GM10266 (cell line): ENCODE data around the gene DPT.

Experiments
- DNase-seq: peaks from one replicate; pipeline ENCODE4 v3.0.0; 2012; ENCODE audit errors: extremely low spot score
- CTCF ChIP-seq: IDR thresholded peaks from 2 replicates; pipeline ENCODE4 v1.5.1; 2012; ENCODE audit warnings: mild to moderate bottlenecking, low read depth; ENCODE audit not compliant: control insufficient read depth, insufficient read depth; ENCODE audit errors: missing control alignments

The DPT gene

GRCh38 chr1:168726719-168727118 lies 2.3 kb downstream of the DPT start:
- DNase-seq: no peak
- TF ChIP-seq CTCF: no peak

- no peak for TF ChIP-seq CTCF
- no peak for DNase-seq
Measured at GRCh38 chr1:168726281-168726680, 2.7 kb downstream of the DPT start.

GRCh38 chr1:168725831-168726230 lies 3.2 kb downstream of the DPT start:
- no peak for DNase-seq
- no peak for TF ChIP-seq CTCF

GRCh38 chr1:168725060-168725459 lies 3.9 kb downstream of the DPT start:
- TF ChIP-seq CTCF: no peak
- no peak for DNase-seq

GRCh38 chr1:168723000-168723399 lies 6.0 kb downstream of the DPT start:
- no peak for DNase-seq
- TF ChIP-seq CTCF: no peak

- no peak for DNase-seq
- TF ChIP-seq CTCF: no peak
Measured at GRCh38 chr1:168720839-168721238, 8.2 kb downstream of the DPT start.

- DNase-seq: peak; percentile 20
- TF ChIP-seq CTCF: no peak
Measured at GRCh38 chr1:168719306-168720111, 9.5 kb downstream of the DPT start.
